WTC11 (cell line): ENCODE data around the gene OMG. TPM values are rescaled to one million over a fixed set of nuclear protein-coding genes. Genes with fewer than 3 reads are reported as not detected.

ENCODE experiments used
- ATAC-seq: fragments of 200-7000 bp; cut with Tn5 transposase; 2 replicates; pipeline ENCODE4 v1.10.0; 2021; ENCODE audit warnings: mild to moderate bottlenecking, moderate library complexity
- CTCF ChIA-PET: fragments of 300-600 bp; sonication (Branson Sonifier 250); formaldehyde crosslinking; loops from one replicate; lab custom pipeline; 2021; ENCODE audit warnings: antibody characterized with exemption; lab: Charles Lee
- POLR2A ChIA-PET: fragments of 350-600 bp; sonication (Branson Sonifier 250); formaldehyde crosslinking; loops from one replicate; lab custom pipeline; 2021; ENCODE audit warnings: antibody characterized with exemption; lab: Charles Lee
- DNase-seq: peaks from one replicate; pipeline ENCODE4 v3.0.0; 2021; ENCODE audit warnings: low spot score
- H3K27ac Mint-ChIP-seq: 2 replicates; pipeline ENCODE4 v1.8.0; 2021; ENCODE audit warnings: mixed read lengths
- H3K27me3 Mint-ChIP-seq: 2 replicates; pipeline ENCODE4 v1.8.0; 2021; ENCODE audit warnings: low read depth, mild to moderate bottlenecking, moderate library complexity, mixed read lengths
- H3K36me3 Mint-ChIP-seq: 2 replicates; pipeline ENCODE4 v1.8.0; 2021; ENCODE audit warnings: mixed read lengths
- H3K4me1 Mint-ChIP-seq: 2 replicates; pipeline ENCODE4 v1.8.0; 2022; ENCODE audit warnings: mixed read lengths
- H3K4me3 Mint-ChIP-seq: 2 replicates; pipeline ENCODE4 v1.8.0; 2021; ENCODE audit warnings: mild to moderate bottlenecking, moderate library complexity, mixed read lengths
- H3K9me3 Mint-ChIP-seq: 2 replicates; pipeline ENCODE4 v1.8.0; 2021; ENCODE audit warnings: mixed read lengths
- ARID4B ChIP-seq: sonication (generic); formaldehyde crosslinking; IDR thresholded peaks from 2 replicates; pipeline ENCODE4 v1.8.0; 2023; ENCODE audit warnings: missing genetic modification reagents, mild to moderate bottlenecking, borderline replicate concordance
- ATF3 ChIP-seq: sonication (generic); formaldehyde crosslinking; conservative IDR thresholded peaks from 2 replicates; pipeline ENCODE4 v1.8.1; 2022; ENCODE audit warnings: mild to moderate bottlenecking, missing genetic modification reagents
- ESRRA ChIP-seq: sonication (generic); formaldehyde crosslinking; IDR thresholded peaks from 2 replicates; pipeline ENCODE4 v1.8.1; 2022; ENCODE audit warnings: mild to moderate bottlenecking, missing genetic modification reagents, borderline replicate concordance
- FOXP1 ChIP-seq: sonication (generic); formaldehyde crosslinking; IDR thresholded peaks from 2 replicates; pipeline ENCODE4 v1.8.0; 2022; ENCODE audit warnings: missing genetic modification reagents, mild to moderate bottlenecking, moderate library complexity, borderline replicate concordance
- GRHL2 ChIP-seq: fragments of 250-450 bp; sonication (Bioruptor Pico); IDR thresholded peaks from 2 replicates; pipeline ENCODE4 v1.8.0; 2022; ENCODE audit warnings: mild to moderate bottlenecking, moderate library complexity; ENCODE audit not compliant: insufficient replicate concordance, severe bottlenecking
- GTF2I ChIP-seq: fragments of 250-450 bp; sonication (Bioruptor Pico); conservative IDR thresholded peaks from 2 replicates; pipeline ENCODE4 v1.4.0; 2021; ENCODE audit warnings: mild to moderate bottlenecking
- MLX ChIP-seq: sonication (generic); formaldehyde crosslinking; IDR thresholded peaks from 2 replicates; pipeline ENCODE4 v1.8.1; 2023; ENCODE audit warnings: mild to moderate bottlenecking, missing genetic modification reagents, moderate library complexity
- NFYB ChIP-seq: sonication (generic); formaldehyde crosslinking; conservative IDR thresholded peaks from 2 replicates; pipeline ENCODE4 v1.8.0; 2022; ENCODE audit warnings: low read depth, missing genetic modification reagents
- NR1H2 ChIP-seq: sonication (generic); formaldehyde crosslinking; IDR thresholded peaks from 2 replicates; pipeline ENCODE4 v1.9.0; 2021; ENCODE audit warnings: mild to moderate bottlenecking, moderate library complexity, missing genetic modification reagents
- NR2C2 ChIP-seq: sonication (generic); formaldehyde crosslinking; IDR thresholded peaks from 2 replicates; pipeline ENCODE4 v1.8.0; 2022; ENCODE audit warnings: mild to moderate bottlenecking, missing genetic modification reagents
- PRDM15 ChIP-seq: sonication (generic); formaldehyde crosslinking; IDR thresholded peaks from 2 replicates; pipeline ENCODE4 v1.8.0; 2022; ENCODE audit warnings: missing genetic modification reagents
- RORB ChIP-seq: fragments of 250-450 bp; sonication (Bioruptor Pico); IDR thresholded peaks from 2 replicates; pipeline ENCODE4 v1.9.0; 2021; ENCODE audit warnings: mild to moderate bottlenecking
- TP53 ChIP-seq: sonication (generic); formaldehyde crosslinking; IDR thresholded peaks from 2 replicates; pipeline ENCODE4 v1.8.1; 2023; ENCODE audit warnings: mild to moderate bottlenecking, missing genetic modification reagents
- ZNF232 ChIP-seq: sonication (generic); formaldehyde crosslinking; IDR thresholded peaks from 2 replicates; pipeline ENCODE4 v1.8.0; 2022; ENCODE audit warnings: mild to moderate bottlenecking, missing genetic modification reagents
- ZNF317 ChIP-seq: sonication (generic); formaldehyde crosslinking; IDR thresholded peaks from 2 replicates; pipeline ENCODE4 v1.8.1; 2023; ENCODE audit warnings: low read depth, mild to moderate bottlenecking, moderate library complexity, missing genetic modification reagents, borderline replicate concordance
- ZNF512 ChIP-seq: sonication (generic); formaldehyde crosslinking; IDR thresholded peaks from 2 replicates; pipeline ENCODE4 v1.8.1; 2022; ENCODE audit warnings: missing genetic modification reagents, borderline replicate concordance
- ZNF532 ChIP-seq: fragments of 250-450 bp; sonication (Bioruptor Pico); IDR thresholded peaks from 2 replicates; pipeline ENCODE4 v1.9.0; 2021; ENCODE audit warnings: mild to moderate bottlenecking, borderline replicate concordance
- ZSCAN18 ChIP-seq: fragments of 250-450 bp; sonication (Bioruptor Pico); IDR thresholded peaks from 2 replicates; pipeline ENCODE4 v2.1.2; 2022; ENCODE audit warnings: mild to moderate bottlenecking, moderate library complexity
- total RNA-seq: library from RNA; stranded (reverse); gene quantifications from 3 replicates; pipeline ENCODE4 v1.2.3, GENCODE V29; 2021

OMG gene
- total RNA-seq, 1 experiment from 2014 or later = not detected

- TF ChIP-seq NR1H2 (CRISPR knock-in tag) = no peak
- TF ChIP-seq RORB = no peak
- TF ChIP-seq GTF2I (CRISPR knock-in tag) = no peak
- TF ChIP-seq MLX (CRISPR knock-in tag) = no peak
- no peak for TF ChIP-seq ZNF512 (CRISPR knock-in tag)
- TF ChIP-seq FOXP1 (CRISPR knock-in tag) = no peak
- TF ChIP-seq ZNF532 = no peak
- no peak for TF ChIP-seq ZNF232 (CRISPR knock-in tag)
- TF ChIP-seq TP53 (CRISPR knock-in tag) = no peak
- no peak for TF ChIP-seq ZNF317 (CRISPR knock-in tag)
- TF ChIP-seq, all 79 proteins: peak for 0
Observed at GRCh38 chr17:31273516-31273915, 23.5 kb downstream of the OMG start (continued).

- peaks cover 11% of the 10 kb centered on the region for H3K4me1 Mint-ChIP-seq
- H3K27ac Mint-ChIP-seq = no peak overlapping the region
- H3K36me3 Mint-ChIP-seq = peaks cover 4% of the 10 kb centered on the region
- DNase-seq (no peak), ATAC-seq (no peak)
- H3K4me3 Mint-ChIP-seq = no peak overlapping the region
- no peaks in the 10 kb centered on the region for H3K9me3 Mint-ChIP-seq
- H3K27me3 Mint-ChIP-seq = no peaks in the 10 kb centered on the region
- ChIA-PET POLR2A (no interaction called here), CTCF (no interaction called here)
- TF ChIP-seq ATF3 (CRISPR knock-in tag) (no peak), ZSCAN18 (CRISPR knock-in tag) (no peak), NFYB (no peak), PRDM15 (CRISPR knock-in tag) (no peak), ARID4B (no peak), ESRRA (CRISPR knock-in tag) (no peak), GRHL2 (CRISPR knock-in tag) (no peak), NR2C2 (CRISPR knock-in tag) (no peak)
Observed at GRCh38 chr17:31272803-31273202, 24.2 kb downstream of the OMG start.
